IPS-20b (cell line): ENCODE measurements around the gene LRRC4C.
A peak's percentile ranks its signal among the peaks of the same experiment; 100 is the strongest.

ENCODE experiments used
- H3K27ac ChIP-seq: one replicate; pipeline ENCODE4 v1.5.1; 2013; ENCODE audit warnings: low read length
- H3K27me3 ChIP-seq: 2 replicates; pipeline ENCODE4 v1.6.1; 2013; ENCODE audit warnings: mild to moderate bottlenecking, low read length, inconsistent platforms; ENCODE audit not compliant: insufficient read depth
- H3K36me3 ChIP-seq: 2 replicates; pipeline ENCODE4 v1.6.1; 2013; ENCODE audit warnings: low read depth, mild to moderate bottlenecking, inconsistent platforms, low read length, moderate library complexity; ENCODE audit not compliant: insufficient read depth
- H3K4me1 ChIP-seq: 2 replicates; pipeline ENCODE4 v1.6.1; 2013; ENCODE audit warnings: mild to moderate bottlenecking, control low read depth, inconsistent platforms, low read length, moderate library complexity; ENCODE audit not compliant: insufficient read depth
- H3K4me3 ChIP-seq: 2 replicates; pipeline ENCODE4 v1.5.1; 2013; ENCODE audit warnings: mild to moderate bottlenecking, low read length, inconsistent platforms
- H3K9ac ChIP-seq: 2 replicates; pipeline ENCODE4 v1.6.1; 2013; ENCODE audit warnings: low read depth, mild to moderate bottlenecking, inconsistent platforms, low read length, moderate library complexity
- H3K9me3 ChIP-seq: 2 replicates; pipeline ENCODE4 v1.6.1; 2013; ENCODE audit warnings: mild to moderate bottlenecking, low read depth, low read length, inconsistent platforms; ENCODE audit not compliant: insufficient read depth

Gene LRRC4C

DNA sequence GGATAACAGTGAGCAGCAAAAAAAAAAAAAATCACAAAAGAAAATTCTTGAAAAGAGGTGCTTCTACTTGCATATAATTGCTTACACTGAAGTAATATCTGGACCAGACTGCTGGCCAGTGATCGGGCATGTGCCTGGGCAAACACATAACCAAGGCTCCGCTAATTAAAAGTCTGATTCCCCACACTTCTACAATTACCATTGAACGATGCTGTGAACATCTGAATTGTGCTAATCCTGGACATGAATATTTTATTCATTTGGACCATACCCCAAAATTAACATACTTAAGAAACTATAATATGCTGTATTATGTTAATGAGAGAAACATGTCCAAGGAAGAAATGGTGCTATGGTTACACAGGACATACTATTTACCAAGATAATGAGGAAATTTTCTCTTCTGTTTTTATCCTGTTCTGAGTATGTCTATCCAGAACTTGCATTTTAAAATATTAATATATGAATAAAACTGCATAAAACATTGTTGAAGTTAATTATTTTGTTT, 69.8 kb downstream of the LRRC4C start:
- no peaks in the 10 kb centered on the region for H3K36me3 ChIP-seq
- no peak overlapping the region for H3K27ac ChIP-seq
- no peaks in the 10 kb centered on the region for H3K9me3 ChIP-seq
- H3K27me3 ChIP-seq, result no peaks in the 10 kb centered on the region
- H3K4me1 ChIP-seq, result peaks cover 37% of the 10 kb centered on the region
- H3K9ac ChIP-seq, result no peak overlapping the region
- H3K4me3 ChIP-seq, result no peak overlapping the region

DNA sequence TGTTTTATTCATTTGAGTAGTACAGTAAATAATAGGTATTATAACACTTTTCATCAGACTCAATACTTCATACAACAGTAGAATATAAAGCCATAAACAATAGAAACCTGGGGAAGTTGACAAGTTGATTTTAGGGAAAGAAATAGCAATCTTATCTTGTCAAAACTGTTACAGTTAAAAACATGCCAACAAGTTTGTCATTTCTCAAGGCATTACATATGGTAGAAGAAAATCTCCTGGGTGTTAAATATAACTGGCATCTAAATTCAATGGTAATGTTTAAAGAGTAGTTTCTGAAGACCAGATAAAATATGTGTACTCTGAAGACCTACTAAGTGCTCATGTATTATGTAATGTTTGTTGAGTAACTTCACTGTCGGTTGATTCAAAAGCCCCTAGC, 75.1 kb downstream of the LRRC4C start:
- Histone ChIP-seq H3K27ac (no peak overlapping the region), H3K9ac (no peak overlapping the region), H3K9me3 (no peaks in the 10 kb centered on the region), H3K27me3 (no peaks in the 10 kb centered on the region), H3K4me3 (no peak overlapping the region), H3K4me1 (peaks cover 18% of the 10 kb centered on the region), H3K36me3 (no peaks in the 10 kb centered on the region)

DNA sequence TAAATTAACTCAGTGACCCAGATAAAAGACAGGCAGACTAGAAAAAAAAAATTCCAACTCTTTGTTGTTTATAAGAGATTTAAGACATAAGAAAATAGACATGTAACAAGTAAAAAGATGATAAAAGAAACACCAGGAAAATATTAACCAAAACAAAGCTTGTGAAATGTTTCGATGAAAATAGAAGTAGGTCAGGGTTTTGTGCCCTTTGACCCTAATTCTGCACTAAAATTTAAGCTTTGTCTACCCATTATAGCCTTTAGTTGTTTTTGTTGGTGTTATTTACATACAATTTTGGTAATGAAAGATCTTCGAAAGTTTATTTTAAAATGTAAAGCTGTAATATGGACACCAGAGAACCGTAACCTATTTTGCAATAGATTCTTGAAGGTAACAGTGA, 75.7 kb downstream of the LRRC4C start:
- Histone ChIP-seq H3K36me3 (no peaks in the 10 kb centered on the region), H3K27me3 (no peaks in the 10 kb centered on the region), H3K4me1 (peaks cover 18% of the 10 kb centered on the region), H3K9me3 (no peaks in the 10 kb centered on the region), H3K9ac (no peak overlapping the region), H3K4me3 (no peak overlapping the region), H3K27ac (no peak overlapping the region)

DNA sequence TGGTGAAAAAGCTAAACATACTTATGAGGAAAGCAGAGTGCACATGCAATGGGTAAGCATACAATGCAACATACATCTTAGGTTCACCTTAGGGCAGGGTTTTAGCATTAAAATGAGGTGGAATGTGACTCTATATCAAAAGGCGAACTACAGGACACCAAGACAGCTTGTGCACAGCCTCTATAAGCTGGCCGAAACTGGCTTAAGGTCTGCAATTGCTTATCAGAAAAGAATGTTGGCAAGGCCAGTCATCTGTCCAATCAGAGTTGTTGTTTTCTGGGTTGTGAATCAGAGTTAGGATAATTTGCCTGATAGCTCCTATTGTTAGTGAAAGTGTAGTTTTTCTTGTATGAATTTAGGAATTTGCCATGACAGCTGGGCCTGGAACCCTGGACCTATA, 76.5 kb downstream of the LRRC4C start:
- Histone ChIP-seq H3K27me3 (no peaks in the 10 kb centered on the region), H3K9me3 (no peaks in the 10 kb centered on the region), H3K4me3 (no peak overlapping the region), H3K36me3 (no peaks in the 10 kb centered on the region), H3K27ac (peak overlapping the region; percentile 20), H3K9ac (no peak overlapping the region), H3K4me1 (peaks cover 21% of the 10 kb centered on the region)

DNA sequence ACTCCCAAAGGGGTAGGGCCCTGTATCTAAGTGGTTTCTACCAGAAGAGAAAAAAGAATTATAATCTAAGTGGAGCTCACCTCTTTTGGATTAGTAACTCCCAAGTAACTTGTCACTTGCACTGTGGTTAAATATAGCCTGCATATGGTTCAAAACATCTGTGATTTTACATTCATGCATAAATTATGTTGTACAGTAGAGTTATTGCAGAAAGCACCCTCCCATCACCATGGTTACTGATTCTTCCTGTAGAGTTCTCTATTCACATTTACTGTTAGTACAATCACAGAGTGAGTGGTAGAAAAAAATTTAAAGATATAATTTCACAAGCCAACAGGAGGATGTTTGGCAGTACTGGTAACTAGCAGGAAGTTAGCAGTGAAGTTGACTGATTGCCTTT, 80.4 kb downstream of the LRRC4C start:
- Histone ChIP-seq H3K9ac (no peak overlapping the region), H3K27ac (no peak overlapping the region), H3K36me3 (no peaks in the 10 kb centered on the region), H3K4me1 (peaks cover 21% of the 10 kb centered on the region), H3K9me3 (no peaks in the 10 kb centered on the region), H3K4me3 (no peak overlapping the region), H3K27me3 (no peaks in the 10 kb centered on the region)

DNA sequence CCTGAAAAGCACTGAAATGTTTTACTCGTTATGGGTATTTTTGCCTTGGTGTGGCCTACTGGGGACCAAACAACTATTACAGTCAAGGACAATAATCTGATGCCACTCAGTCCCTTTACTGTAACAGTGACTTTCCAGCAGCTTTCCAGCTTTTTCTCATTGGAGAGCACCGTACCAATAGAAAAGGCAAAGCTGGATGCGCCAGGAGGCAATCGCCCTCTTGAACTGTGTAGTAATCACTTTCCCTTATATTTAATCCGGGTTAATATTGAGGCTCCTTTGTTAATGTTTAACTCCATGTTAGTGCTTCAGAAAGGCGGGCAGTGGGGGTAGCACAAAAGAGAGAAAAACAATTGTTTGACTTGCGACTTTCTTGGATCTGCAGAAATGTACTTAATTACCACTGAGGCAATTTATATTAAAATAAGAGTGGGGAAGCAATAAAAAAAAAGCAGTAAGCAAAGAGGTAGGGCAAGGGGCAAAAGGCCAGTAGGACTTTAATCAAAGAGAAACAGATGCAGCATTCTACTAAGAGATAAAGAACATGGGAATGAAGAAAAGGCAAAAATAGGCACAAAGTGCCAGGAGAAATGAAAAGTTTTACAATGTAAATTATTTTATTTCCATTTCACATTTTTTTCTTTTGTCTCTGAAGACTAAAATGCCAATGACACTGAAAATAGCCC, 81.6 kb downstream of the LRRC4C start:
- H3K9ac ChIP-seq, result no peak overlapping the region
- no peak overlapping the region for H3K4me3 ChIP-seq
- peaks cover 13% of the 10 kb centered on the region for H3K4me1 ChIP-seq
- no peaks in the 10 kb centered on the region for H3K9me3 ChIP-seq
- H3K27ac ChIP-seq, result no peak overlapping the region
- H3K36me3 ChIP-seq, result no peaks in the 10 kb centered on the region
- no peaks in the 10 kb centered on the region for H3K27me3 ChIP-seq

DNA sequence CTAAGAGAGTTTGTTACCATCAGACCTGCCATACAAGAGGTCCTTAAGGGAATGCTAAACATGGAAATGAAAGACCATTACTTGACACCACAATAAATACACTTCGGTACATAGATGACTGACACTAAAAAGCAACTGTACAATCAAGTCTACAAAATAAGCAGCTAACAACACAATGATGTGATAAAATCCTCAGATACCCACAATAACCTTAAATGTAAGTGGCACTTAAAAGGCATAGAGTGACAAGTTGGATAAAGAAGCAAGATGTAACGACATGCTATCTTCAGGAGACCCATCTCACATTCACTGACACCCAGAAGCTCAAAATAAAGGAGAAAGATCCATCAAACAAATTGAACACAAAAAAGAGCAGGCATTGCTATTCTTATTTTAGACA, 107.6 kb downstream of the LRRC4C start:
- Histone ChIP-seq H3K9me3 (no peaks in the 10 kb centered on the region), H3K4me1 (no peaks in the 10 kb centered on the region), H3K9ac (no peak overlapping the region), H3K27me3 (no peaks in the 10 kb centered on the region), H3K36me3 (no peaks in the 10 kb centered on the region), H3K27ac (no peak overlapping the region), H3K4me3 (no peak overlapping the region)

DNA sequence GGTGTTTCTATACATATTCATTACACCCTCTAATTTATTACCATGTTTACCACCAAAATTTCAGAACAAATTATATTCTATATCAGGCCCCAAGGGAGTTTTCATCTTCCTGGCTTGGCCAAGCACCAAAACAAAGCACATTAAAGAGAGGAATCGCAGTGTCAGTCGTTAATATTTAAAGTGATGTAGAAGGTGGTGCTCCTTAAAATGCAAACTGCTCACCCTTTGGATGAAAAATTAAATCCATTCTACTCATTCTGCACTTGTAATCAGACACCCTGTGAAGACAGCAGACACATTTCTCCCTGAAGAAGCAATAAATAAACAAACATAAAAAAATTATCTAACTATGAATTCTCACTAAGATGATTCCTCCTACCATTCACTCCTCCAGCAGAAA, 113.4 kb downstream of the LRRC4C start:
- H3K27ac ChIP-seq, result no peak overlapping the region
- H3K9me3 ChIP-seq, result no peaks in the 10 kb centered on the region
- no peaks in the 10 kb centered on the region for H3K4me1 ChIP-seq
- no peaks in the 10 kb centered on the region for H3K27me3 ChIP-seq
- H3K4me3 ChIP-seq, result no peak overlapping the region
- H3K9ac ChIP-seq, result no peak overlapping the region
- H3K36me3 ChIP-seq, result no peaks in the 10 kb centered on the region

DNA sequence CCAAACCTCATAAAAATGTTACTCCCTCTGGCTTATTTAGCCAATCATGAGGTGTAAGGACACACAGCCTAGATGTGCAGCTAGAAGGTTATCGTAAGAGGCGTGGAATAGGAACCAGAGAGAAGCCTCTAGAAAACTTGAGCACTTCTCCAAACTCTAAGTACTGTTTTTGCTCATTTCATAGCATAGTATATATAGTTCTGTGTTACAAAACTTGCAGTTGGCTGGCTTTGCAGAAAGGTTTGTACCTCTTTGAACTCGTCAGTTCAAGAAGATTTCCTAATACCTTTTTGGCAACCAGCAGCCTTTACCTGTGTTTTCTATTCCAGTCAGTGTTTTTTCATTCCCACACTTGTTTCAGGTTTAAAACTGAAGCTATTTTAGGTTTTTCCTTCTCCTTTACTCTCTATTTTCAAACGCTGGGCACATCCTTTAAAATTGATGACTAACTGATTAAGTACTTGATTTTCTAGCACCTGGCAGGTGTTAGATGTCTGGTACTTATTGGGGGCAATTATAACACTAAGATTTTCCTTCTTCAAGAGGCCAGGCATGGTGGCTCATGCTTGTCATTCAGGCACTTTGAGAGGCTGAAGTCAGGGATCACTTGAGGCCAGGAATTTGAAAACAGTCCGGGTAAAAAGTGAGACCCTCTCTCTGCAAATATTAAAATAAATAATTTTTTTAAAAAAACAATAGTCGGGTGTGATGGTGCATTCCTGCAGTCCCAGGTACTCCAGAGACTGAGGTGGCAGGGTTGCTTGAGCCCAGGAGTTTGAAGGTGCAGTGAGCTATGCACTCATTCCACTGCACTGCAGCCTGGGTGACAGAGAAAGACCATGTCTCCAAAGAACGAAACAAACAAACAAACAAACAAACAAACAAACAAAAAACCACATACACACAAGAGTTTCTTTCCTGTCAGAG, 125.2 kb downstream of the LRRC4C start:
- Histone ChIP-seq H3K36me3 (no peaks in the 10 kb centered on the region), H3K27me3 (no peaks in the 10 kb centered on the region), H3K27ac (no peak overlapping the region), H3K9ac (no peak overlapping the region), H3K4me1 (no peaks in the 10 kb centered on the region), H3K9me3 (no peaks in the 10 kb centered on the region), H3K4me3 (no peak overlapping the region)

DNA sequence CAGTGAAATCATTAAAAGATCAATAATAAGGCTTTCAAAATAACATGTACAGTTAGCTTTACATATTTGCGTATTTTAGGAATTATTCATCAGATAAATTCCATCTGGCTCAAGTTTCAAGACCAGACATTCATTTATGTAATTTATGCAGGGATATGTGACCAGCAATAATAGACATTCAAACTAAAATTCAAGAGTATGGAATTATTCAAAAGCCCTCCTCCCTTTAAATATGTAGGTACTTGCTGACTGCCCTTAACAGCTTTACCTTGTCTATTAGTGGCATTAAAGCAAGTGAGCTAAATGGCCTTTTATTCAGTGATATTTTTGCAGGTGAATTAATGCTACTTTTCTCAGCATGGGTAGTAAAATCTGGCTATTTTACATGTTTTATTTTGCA, 126.1 kb downstream of the LRRC4C start:
- Histone ChIP-seq H3K36me3 (no peaks in the 10 kb centered on the region), H3K9ac (no peak overlapping the region), H3K27ac (no peak overlapping the region), H3K4me3 (no peak overlapping the region), H3K4me1 (no peaks in the 10 kb centered on the region), H3K27me3 (no peaks in the 10 kb centered on the region), H3K9me3 (no peaks in the 10 kb centered on the region)

DNA sequence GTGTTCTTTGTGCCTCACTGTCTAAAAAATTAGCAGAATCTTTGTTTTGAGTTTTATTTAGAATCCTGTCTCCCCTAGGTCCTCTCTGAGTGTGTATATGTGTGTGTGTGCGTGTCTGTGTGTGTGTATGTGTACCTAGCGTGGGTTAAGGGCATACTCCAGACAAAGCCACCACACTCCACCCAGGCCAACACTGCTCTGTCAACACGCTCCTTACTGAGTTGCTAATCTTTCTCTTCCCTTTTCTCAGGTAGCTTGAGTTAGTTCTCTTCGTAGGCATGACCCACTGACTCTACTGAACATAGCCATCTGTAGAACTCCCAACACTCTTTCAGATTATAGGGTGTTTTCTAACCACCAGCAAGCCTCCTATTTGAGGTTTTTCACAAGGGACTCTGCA, 131.1 kb downstream of the LRRC4C start:
- Histone ChIP-seq H3K9ac (no peak overlapping the region), H3K27me3 (no peaks in the 10 kb centered on the region), H3K4me1 (no peaks in the 10 kb centered on the region), H3K9me3 (no peaks in the 10 kb centered on the region), H3K27ac (no peak overlapping the region), H3K4me3 (no peak overlapping the region), H3K36me3 (no peaks in the 10 kb centered on the region)

DNA sequence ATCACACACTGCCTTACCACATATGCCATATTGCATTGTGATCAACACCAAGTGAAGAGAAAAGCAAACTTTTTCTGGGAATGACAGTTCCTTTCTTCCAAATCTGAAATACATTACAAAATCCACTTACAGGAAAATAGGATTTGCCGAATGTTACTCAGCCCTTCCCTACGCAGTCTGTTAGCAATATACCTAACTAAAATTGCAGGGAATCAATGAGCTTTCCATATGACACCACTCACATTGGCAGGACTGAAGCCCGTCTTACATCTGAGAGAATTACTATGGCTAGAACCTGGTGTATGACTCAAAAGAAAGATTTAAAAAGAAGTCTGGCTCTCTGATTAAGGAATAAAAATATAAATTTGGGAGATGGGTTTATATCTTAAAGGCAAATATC, 136.0 kb downstream of the LRRC4C start:
- Histone ChIP-seq H3K9me3 (no peaks in the 10 kb centered on the region), H3K4me3 (no peak overlapping the region), H3K4me1 (no peaks in the 10 kb centered on the region), H3K9ac (no peak overlapping the region), H3K27ac (no peak overlapping the region), H3K27me3 (no peaks in the 10 kb centered on the region), H3K36me3 (no peaks in the 10 kb centered on the region)
